HG03039 (cell line): ENCODE data around the gene ZDHHC3.

Source experiments
- ATAC-seq: cut with Tn5 transposase; IDR thresholded peaks from one replicate; pipeline ENCODE4 v1.9.1; 2021; ENCODE audit warnings: mild to moderate bottlenecking, moderate library complexity; ENCODE audit not compliant: unreplicated experiment

ZDHHC3 gene

GRCh38 chr3:44899683-44900367 lies 76.1 kb downstream of the ZDHHC3 start:
- no peak for ATAC-seq

- no peak for ATAC-seq
These were observed 79.5 kb downstream of the ZDHHC3 start for GRCh38 chr3:44896440-44896839.

- ATAC-seq, result no peak
These were observed 81.5 kb downstream of the ZDHHC3 start for GRCh38 chr3:44894485-44894884.

GRCh38 chr3:44893097-44893496 lies 82.9 kb downstream of the ZDHHC3 start:
- no peak for ATAC-seq

- ATAC-seq, result no peak
These were observed 83.3 kb downstream of the ZDHHC3 start for GRCh38 chr3:44892689-44893088.

- no peak for ATAC-seq
These were observed 85.1 kb downstream of the ZDHHC3 start for GRCh38 chr3:44890852-44891251.

- ATAC-seq, result no peak
These were observed 85.7 kb downstream of the ZDHHC3 start for GRCh38 chr3:44890258-44890657.

GRCh38 chr3:44887101-44887500 lies 88.9 kb downstream of the ZDHHC3 start:
- ATAC-seq, result no peak

- no peak for ATAC-seq
These were observed 89.4 kb downstream of the ZDHHC3 start for GRCh38 chr3:44886561-44886960.

- ATAC-seq, result no peak
These were observed 90.4 kb downstream of the ZDHHC3 start for GRCh38 chr3:44885618-44886017.

GRCh38 chr3:44883999-44884431 lies 92.0 kb downstream of the ZDHHC3 start:
- ATAC-seq, result no peak

GRCh38 chr3:44883213-44883955 lies 92.6 kb downstream of the ZDHHC3 start:
- ATAC-seq, result no peak

- no peak for ATAC-seq
These were observed 95.7 kb downstream of the ZDHHC3 start for GRCh38 chr3:44880284-44880683.

GRCh38 chr3:44877333-44877732 lies 98.6 kb downstream of the ZDHHC3 start:
- ATAC-seq, result no peak

GRCh38 chr3:44875596-44875995 lies 100.4 kb downstream of the ZDHHC3 start:
- ATAC-seq, result no peak
